Right kidney (tissue), 1 donor: ENCODE measurements around the gene MUC4.
"Not testable (repeated sequence)": the region's sequence is repeated elsewhere in the genome, so short reads cannot be mapped to it uniquely, and the experiment has no call there.

Experiments used
- DNase-seq: peaks from one replicate; pipeline ENCODE4 v3.0.0-alpha.2; 2016

The MUC4 gene

GRCh38 chr3:195809796-195810454, 1.8 kb downstream of the MUC4 start:
- no peak for DNase-seq

- DNase-seq: no peak
Measured at GRCh38 chr3:195809291-195809785, 2.4 kb downstream of the MUC4 start.

GRCh38 chr3:195808741-195809290, 2.9 kb downstream of the MUC4 start:
- DNase-seq: no peak

GRCh38 chr3:195807681-195808121, 4.0 kb downstream of the MUC4 start:
- DNase-seq: no peak

- DNase-seq: no peak
Measured at GRCh38 chr3:195806916-195807231, 4.9 kb downstream of the MUC4 start.

GRCh38 chr3:195806211-195806915, 5.4 kb downstream of the MUC4 start:
- no peak for DNase-seq

- not testable (repeated sequence) for DNase-seq
Measured at GRCh38 chr3:195805588-195805987, 6.1 kb downstream of the MUC4 start.

GRCh38 chr3:195805181-195805580, 6.5 kb downstream of the MUC4 start:
- DNase-seq: no peak

GRCh38 chr3:195803289-195803908, 8.3 kb downstream of the MUC4 start:
- DNase-seq: no peak

- DNase-seq: no peak
Measured at GRCh38 chr3:195802795-195803194, 8.9 kb downstream of the MUC4 start.

GRCh38 chr3:195802261-195802701, 9.4 kb downstream of the MUC4 start:
- DNase-seq: no peak

- no peak for DNase-seq
Measured at GRCh38 chr3:195801251-195802183, 10.2 kb downstream of the MUC4 start.

GRCh38 chr3:195800240-195800639, 11.5 kb downstream of the MUC4 start:
- no peak for DNase-seq

- DNase-seq: no peak
Measured at GRCh38 chr3:195796795-195797194, 14.9 kb downstream of the MUC4 start.

GRCh38 chr3:195794708-195795107, 17.0 kb downstream of the MUC4 start:
- DNase-seq: no peak

GRCh38 chr3:195792621-195793020, 19.1 kb downstream of the MUC4 start:
- not testable (repeated sequence) for DNase-seq

GRCh38 chr3:195790901-195791300, 20.8 kb downstream of the MUC4 start:
- no peak for DNase-seq

GRCh38 chr3:195788711-195789581, 22.8 kb downstream of the MUC4 start:
- no peak for DNase-seq

- DNase-seq: not testable (repeated sequence)
Measured at GRCh38 chr3:195785781-195786405, 25.8 kb downstream of the MUC4 start.

- DNase-seq: not testable (repeated sequence)
Measured at GRCh38 chr3:195784031-195784430, 27.7 kb downstream of the MUC4 start.
